Measurements from ENCODE around the gene GINS2.

Gene GINS2

GRCh38 chr16:85688586-85689284, at the start of gene GINS2:
TSS of gene GINS2 (minus strand) at chr16:85688954. CDS start at chr16:85688898, 56 bp downstream.
- DNase-seq = peak; percentile 82 to 84

- DNase-seq = peak in 1 of 2 donors; percentile 14
Measured at GRCh38 chr16:85736921-85737320, 48.2 kb upstream of the GINS2 start.

- no peak for DNase-seq
Measured at GRCh38 chr16:85735946-85736345, 47.2 kb upstream of the GINS2 start.

GRCh38 chr16:85735225-85735635, 46.5 kb upstream of the GINS2 start:
- DNase-seq = peak in 1 of 2 donors; percentile 22

- DNase-seq = no peak
Measured at GRCh38 chr16:85734311-85735017, 45.7 kb upstream of the GINS2 start.

GRCh38 chr16:85733839-85734170, 45.1 kb upstream of the GINS2 start:
- peak; percentile 50 to 59 for DNase-seq

- peak; percentile 61 to 65 for DNase-seq
Measured at GRCh38 chr16:85733155-85733838, 44.5 kb upstream of the GINS2 start.

- DNase-seq = no peak
Measured at GRCh38 chr16:85731179-85731578, 42.4 kb upstream of the GINS2 start.

- DNase-seq = peak; percentile 49 to 53
Measured at GRCh38 chr16:85730186-85730465, 41.4 kb upstream of the GINS2 start.

- no peak for DNase-seq
Measured at GRCh38 chr16:85729452-85730185, 40.9 kb upstream of the GINS2 start.

- no peak for DNase-seq
Measured at GRCh38 chr16:85728879-85729278, 40.1 kb upstream of the GINS2 start.

- no peak for DNase-seq
Measured at GRCh38 chr16:85724936-85725335, 36.2 kb upstream of the GINS2 start.

- DNase-seq = no peak
Measured at GRCh38 chr16:85724126-85724879, 35.5 kb upstream of the GINS2 start.

GRCh38 chr16:85722128-85722893, 33.6 kb upstream of the GINS2 start:
- no peak for DNase-seq

- DNase-seq = no peak
Measured at GRCh38 chr16:85720302-85720637, 31.5 kb upstream of the GINS2 start.

GRCh38 chr16:85719605-85720301, 31.0 kb upstream of the GINS2 start:
- no peak for DNase-seq

- DNase-seq = no peak
Measured at GRCh38 chr16:85718682-85719081, 29.9 kb upstream of the GINS2 start.

- no peak for DNase-seq
Measured at GRCh38 chr16:85718153-85718477, 29.4 kb upstream of the GINS2 start.

GRCh38 chr16:85717393-85718152, 28.8 kb upstream of the GINS2 start:
- DNase-seq = peak; percentile 33 to 95

- DNase-seq = no peak
Measured at GRCh38 chr16:85716680-85717038, 27.9 kb upstream of the GINS2 start.

Data from inflammatory macrophage treated with lipopolysaccharide for 1 hour (primary cell).